Measurements from ENCODE around the gene NUBPL.

DNA sequence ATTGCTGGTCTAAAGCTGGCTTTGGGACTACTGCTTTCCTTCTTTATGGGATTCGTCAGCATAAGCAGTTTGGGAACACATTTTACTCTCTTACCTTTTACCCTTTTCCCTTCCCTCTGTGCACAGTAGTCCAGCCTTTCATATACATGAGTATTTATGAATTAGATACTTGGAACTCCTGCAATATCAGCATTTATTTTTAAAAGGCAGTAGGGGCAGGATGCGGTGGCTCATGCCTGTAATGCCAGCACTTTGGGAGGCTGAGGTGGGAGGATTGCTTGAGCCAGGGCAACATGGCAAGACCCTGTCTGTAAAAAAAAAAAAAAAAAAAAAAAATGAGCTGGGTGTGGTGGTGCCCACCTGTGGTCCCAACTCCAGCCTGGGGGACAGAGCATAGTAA lies 3.0 kb downstream of the NUBPL start:
- TF ChIP-seq POLR2A (IDR thresholded peaks at IDR 0.05) = no peak
- TF ChIP-seq, protein P1, sequence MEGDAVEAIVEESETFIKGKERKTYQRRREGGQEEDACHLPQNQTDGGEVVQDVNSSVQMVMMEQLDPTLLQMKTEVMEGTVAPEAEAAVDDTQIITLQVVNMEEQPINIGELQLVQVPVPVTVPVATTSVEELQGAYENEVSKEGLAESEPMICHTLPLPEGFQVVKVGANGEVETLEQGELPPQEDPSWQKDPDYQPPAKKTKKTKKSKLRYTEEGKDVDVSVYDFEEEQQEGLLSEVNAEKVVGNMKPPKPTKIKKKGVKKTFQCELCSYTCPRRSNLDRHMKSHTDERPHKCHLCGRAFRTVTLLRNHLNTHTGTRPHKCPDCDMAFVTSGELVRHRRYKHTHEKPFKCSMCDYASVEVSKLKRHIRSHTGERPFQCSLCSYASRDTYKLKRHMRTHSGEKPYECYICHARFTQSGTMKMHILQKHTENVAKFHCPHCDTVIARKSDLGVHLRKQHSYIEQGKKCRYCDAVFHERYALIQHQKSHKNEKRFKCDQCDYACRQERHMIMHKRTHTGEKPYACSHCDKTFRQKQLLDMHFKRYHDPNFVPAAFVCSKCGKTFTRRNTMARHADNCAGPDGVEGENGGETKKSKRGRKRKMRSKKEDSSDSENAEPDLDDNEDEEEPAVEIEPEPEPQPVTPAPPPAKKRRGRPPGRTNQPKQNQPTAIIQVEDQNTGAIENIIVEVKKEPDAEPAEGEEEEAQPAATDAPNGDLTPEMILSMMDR (IDR thresholded peaks at IDR 0.05) = no peak

Data from Peyer's patch (tissue), 4 donors.